GM19328 (cell line): ENCODE results near the gene DLX3.
"Not testable (repeated sequence)": the region's sequence is repeated elsewhere in the genome, so short reads cannot be mapped to it uniquely, and the experiment has no call there.

ENCODE experiments used
- ATAC-seq: cut with Tn5 transposase; IDR thresholded peaks from one replicate; pipeline ENCODE4 v1.9.1; 2021; ENCODE audit warnings: mild to moderate bottlenecking, moderate library complexity; ENCODE audit not compliant: unreplicated experiment

The DLX3 gene

GRCh38 chr17:49995055-49995738, at the start of gene DLX3:
Gene DLX3, minus strand, starts transcription at chr17:49995224. Its CDS starts 226 bp downstream, at chr17:49994998.
- ATAC-seq, result no peak

GRCh38 chr17:50044483-50044882, 49.5 kb upstream of the DLX3 start:
- no peak for ATAC-seq

GRCh38 chr17:50043290-50044148, 48.5 kb upstream of the DLX3 start:
- ATAC-seq, result no peak

- no peak for ATAC-seq
Observed at GRCh38 chr17:50042211-50042610, 47.2 kb upstream of the DLX3 start.

- ATAC-seq, result not testable (repeated sequence)
Observed at GRCh38 chr17:50040496-50040895, 45.5 kb upstream of the DLX3 start.

- ATAC-seq, result no peak
Observed at GRCh38 chr17:50039058-50039457, 44.0 kb upstream of the DLX3 start.

- ATAC-seq, result no peak
Observed at GRCh38 chr17:50037321-50038107, 42.5 kb upstream of the DLX3 start.

GRCh38 chr17:50036455-50037261, 41.6 kb upstream of the DLX3 start:
- ATAC-seq, result no peak

GRCh38 chr17:50035945-50036344, 40.9 kb upstream of the DLX3 start:
- no peak for ATAC-seq

GRCh38 chr17:50035421-50035879, 40.4 kb upstream of the DLX3 start:
- ATAC-seq, result no peak

- ATAC-seq, result no peak
Observed at GRCh38 chr17:50034498-50035364, 39.7 kb upstream of the DLX3 start.

- ATAC-seq, result no peak
Observed at GRCh38 chr17:50033316-50033715, 38.3 kb upstream of the DLX3 start.

GRCh38 chr17:50029185-50029584, 34.2 kb upstream of the DLX3 start:
- no peak for ATAC-seq

- ATAC-seq, result no peak
Observed at GRCh38 chr17:50028736-50029120, 33.7 kb upstream of the DLX3 start.

GRCh38 chr17:50027881-50028735, 33.1 kb upstream of the DLX3 start:
- no peak for ATAC-seq

GRCh38 chr17:50027172-50027880, 32.3 kb upstream of the DLX3 start:
- ATAC-seq, result no peak

GRCh38 chr17:50026837-50027171, 31.8 kb upstream of the DLX3 start:
- ATAC-seq, result no peak

- no peak for ATAC-seq
Observed at GRCh38 chr17:50026046-50026675, 31.1 kb upstream of the DLX3 start.
